Measurements from ENCODE around the gene LRRC8E. TPM values are rescaled to one million over a fixed set of nuclear protein-coding genes. Genes with fewer than 3 reads are reported as not detected.

LRRC8E gene
- polyA plus RNA-seq, 1 experiment = 4.1 TPM

GRCh38 chr19:7933411-7933810, 45.1 kb downstream of the LRRC8E start:
- Histone ChIP-seq H3K27me3 (ENCODE audit: control insufficient read depth, insufficient read depth, low read length) (no peaks in the 10 kb centered on the region), H3K9me3 (ENCODE audit: control insufficient read depth, insufficient read depth, low read length) (no peaks in the 10 kb centered on the region; the same call in 1 of the 2 replicates), H3K27ac (ENCODE audit: low read depth, low read length) (no peak overlapping the region), H3K4me3 (ENCODE audit: low read depth, low read length) (no peak overlapping the region)
- TF ChIP-seq CTCF (IDR thresholded peaks at IDR 0.05; ENCODE audit: low read depth, low read length) = peak; percentile 25
- ChIA-PET CTCF (interaction anchor here (3.2 kb wide), 1 partner anchor 10 kb away, joined by 12 read pairs; the partner anchor contains the start of gene TIMM44), POLR2A (no interaction called here)
- DNase-seq (ENCODE audit: low read depth, low spot score) = no peak

GRCh38 chr19:7933828-7934725, 45.8 kb downstream of the LRRC8E start:
- no peak for DNase-seq (ENCODE audit: low read depth, low spot score)
- H3K27ac ChIP-seq (ENCODE audit: low read depth, low read length) = no peak overlapping the region
- H3K4me3 ChIP-seq (ENCODE audit: low read depth, low read length) = no peak overlapping the region
- ChIA-PET CTCF (interaction anchor here (3.2 kb wide), 1 partner anchor 10 kb away, joined by 12 read pairs; the partner anchor contains the start of gene TIMM44), POLR2A (interaction anchor here (1.1 kb wide), 1 partner anchor 13 kb away, joined by 3 read pairs; no protein-coding TSS in a partner anchor)
- TF ChIP-seq CTCF (IDR thresholded peaks at IDR 0.05; ENCODE audit: low read depth, low read length) = no peak
- H3K9me3 ChIP-seq (ENCODE audit: control insufficient read depth, insufficient read depth, low read length) = no peaks in the 10 kb centered on the region; the same call in 1 of the 2 replicates
- H3K27me3 ChIP-seq (ENCODE audit: control insufficient read depth, insufficient read depth, low read length) = no peaks in the 10 kb centered on the region

GRCh38 chr19:7934766-7935165, 46.5 kb downstream of the LRRC8E start:
- Histone ChIP-seq H3K27me3 (ENCODE audit: control insufficient read depth, insufficient read depth, low read length) (no peaks in the 10 kb centered on the region), H3K4me3 (ENCODE audit: low read depth, low read length) (no peak overlapping the region), H3K9me3 (ENCODE audit: control insufficient read depth, insufficient read depth, low read length) (no peaks in the 10 kb centered on the region; the same call in 1 of the 2 replicates), H3K27ac (ENCODE audit: low read depth, low read length) (no peak overlapping the region)
- no peak for DNase-seq (ENCODE audit: low read depth, low spot score)
- no peak for TF ChIP-seq CTCF (IDR thresholded peaks at IDR 0.05; ENCODE audit: low read depth, low read length)
- ChIA-PET POLR2A (interaction anchor here (1.1 kb wide), 1 partner anchor 14 kb away, joined by 3 read pairs; no protein-coding TSS in a partner anchor), CTCF (interaction anchor here (3.2 kb wide), 1 partner anchor 9 kb away, joined by 12 read pairs; the partner anchor contains the start of gene TIMM44)

- POLR2A ChIA-PET = interaction anchor here (0.6 kb wide), 1 partner anchor 642 kb away, joined by 3 read pairs; no protein-coding TSS in a partner anchor
- no peak for TF ChIP-seq CTCF (IDR thresholded peaks at IDR 0.05; ENCODE audit: low read depth, low read length)
- Histone ChIP-seq H3K27ac (ENCODE audit: low read depth, low read length) (no peak overlapping the region), H3K27me3 (ENCODE audit: control insufficient read depth, insufficient read depth, low read length) (no peaks in the 10 kb centered on the region), H3K9me3 (ENCODE audit: control insufficient read depth, insufficient read depth, low read length) (peaks cover 3% of the 10 kb centered on the region; the same call in 1 of the 2 replicates), H3K4me3 (ENCODE audit: low read depth, low read length) (no peak overlapping the region)
- DNase-seq (ENCODE audit: low read depth, low spot score) = no peak
- CTCF ChIA-PET = no interaction called here
Measured at GRCh38 chr19:7940841-7941240, 52.5 kb downstream of the LRRC8E start.
